Measurements from ENCODE around the gene TAS1R3. TPM values are rescaled to one million over a fixed set of nuclear protein-coding genes. Genes with fewer than 3 reads are reported as not detected.

The TAS1R3 gene
- total and polyA plus RNA-seq, 10 of the 15 experiments (the other 5 are each of a cell fraction or from before 2014, with no cell fraction given), result 0.04 to 0.51 (median 0.08) TPM; not detected in 3

- H3K36me3 ChIP-seq (ENCODE audit: control insufficient read depth in 2 of 2, insufficient read depth in 2 of 2, low read length in 1 of 2), result peaks cover 0 to 2% of the 10 kb centered on the region in 2 experiments; a peak in 2 of 4 replicates
- H3K27ac ChIP-seq (ENCODE audit: control insufficient read depth, insufficient read depth), result no peak overlapping the region
- SMC1A ChIA-PET (ENCODE audit: uncharacterized antibody, unreplicated experiment), result no interaction called here
- no peaks in the 10 kb centered on the region for H3K79me2 ChIP-seq (ENCODE audit: control insufficient read depth, insufficient read depth, low read length)
- BruUV-seq (replicated peaks), result no TSS peak
- no peak overlapping the region for H3K4me3 ChIP-seq
- TF ChIP-seq EED (IDR thresholded peaks at IDR 0.05; ENCODE audit: low read depth), result no peak
- TF ChIP-seq ZNF24 (IDR thresholded peaks at IDR 0.05), result no peak
- TF ChIP-seq IKZF1 (conservative IDR thresholded peaks at IDR 0.05), result no peak
- 0 out of 2 replicates have a peak, but pooled peaks have one; percentile 45 for TF ChIP-seq POLR2A (IDR thresholded peaks at IDR 0.05; ENCODE audit: low read depth, low read length)
- no peak for TF ChIP-seq CBX3 (IDR thresholded peaks at IDR 0.05; ENCODE audit: borderline replicate concordance, low read depth)
- TF ChIP-seq DPF2 (IDR thresholded peaks at IDR 0.05), result no peak
- WGBS (ENCODE audit: insufficient coverage, insufficient replicate concordance, low lambda C conversion rate, missing lambda C conversion rate), result 88% methylated on average over 36 of the region's 36 CpGs
- ATAC-seq (no peak), FAIRE-seq (no peak), DNase-seq (ENCODE audit: low read depth, low spot score) (no peak)
- intact Hi-C loops (cut with micrococcal nuclease; ENCODE audit: unreplicated experiment) (no loop called here), in situ Hi-C loops (cut with MboI) (no loop called here)
- H2AFZ ChIP-seq (ENCODE audit: control insufficient read depth, low read depth, low read length), result no peak overlapping the region
- no peak overlapping the region for H3K4me2 ChIP-seq (ENCODE audit: control insufficient read depth, insufficient read depth)
- CTCF ChIA-PET, result no interaction called here
- POLR2A ChIA-PET, result no interaction called here
- no peaks in the 10 kb centered on the region for H3K27me3 ChIP-seq (replicated peaks in 1 of 2; ENCODE audit: control insufficient read depth in 2 of 2, insufficient read depth in 2 of 2, low read length in 1 of 2)
- no peaks in the 10 kb centered on the region for H4K20me1 ChIP-seq (ENCODE audit: control insufficient read depth, insufficient read depth)
- H3K9me3 ChIP-seq (replicated peaks; ENCODE audit: control insufficient read depth, insufficient read depth, low read length), result no peaks in the 10 kb centered on the region
- H3K9ac ChIP-seq (ENCODE audit: control insufficient read depth, insufficient read depth, low read length), result no peak overlapping the region
- RAD21 ChIA-PET (ENCODE audit: unreplicated experiment), result no interaction called here
- H3K4me1 ChIP-seq (ENCODE audit: control insufficient read depth, insufficient read depth, low read length), result no peaks in the 10 kb centered on the region
These were observed 2.6 kb downstream of the TAS1R3 start for GRCh38 chr1:1333551-1334241.

GRCh38 chr1:1334835-1335234 lies 3.8 kb downstream of the TAS1R3 start:
- TF ChIP-seq NR2F1 (conservative IDR thresholded peaks at IDR 0.05) (no peak), REST (IDR thresholded peaks at IDR 0.05; ENCODE audit: low read depth, low read length) (peak; percentile 86)
- H3K36me3 ChIP-seq (ENCODE audit: control insufficient read depth in 2 of 2, insufficient read depth in 2 of 2, low read length in 1 of 2), result peaks cover 0 to 2% of the 10 kb centered on the region in 2 experiments; a peak in 2 of 4 replicates
- RAD21 ChIA-PET (ENCODE audit: unreplicated experiment), result no interaction called here
- H3K27me3 ChIP-seq (replicated peaks in 1 of 2; ENCODE audit: control insufficient read depth in 2 of 2, insufficient read depth in 2 of 2, low read length in 1 of 2), result no peaks in the 10 kb centered on the region
- H4K20me1 ChIP-seq (ENCODE audit: control insufficient read depth, insufficient read depth), result no peaks in the 10 kb centered on the region
- POLR2A ChIA-PET, result no interaction called here
- SMC1A ChIA-PET (ENCODE audit: uncharacterized antibody, unreplicated experiment), result no interaction called here
- H3K4me1 ChIP-seq (ENCODE audit: control insufficient read depth, insufficient read depth, low read length), result no peaks in the 10 kb centered on the region
- in situ Hi-C loops (cut with MboI), result no loop called here
- DNase-seq (ENCODE audit: low read depth, low spot score) (no peak), ATAC-seq (no peak), FAIRE-seq (no peak)
- no peaks in the 10 kb centered on the region for H3K79me2 ChIP-seq (ENCODE audit: control insufficient read depth, insufficient read depth, low read length)
- no peaks in the 10 kb centered on the region for H3K9me3 ChIP-seq (replicated peaks; ENCODE audit: control insufficient read depth, insufficient read depth, low read length)
- WGBS (ENCODE audit: insufficient coverage, insufficient replicate concordance, low lambda C conversion rate, missing lambda C conversion rate), result 97% methylated on average over 9 of the region's 11 CpGs
- H3K4me3 ChIP-seq, result no peak overlapping the region
- H3K9ac ChIP-seq (ENCODE audit: control insufficient read depth, insufficient read depth, low read length), result no peak overlapping the region
- CTCF ChIA-PET, result no interaction called here
- H3K27ac ChIP-seq (ENCODE audit: control insufficient read depth, insufficient read depth), result no peak overlapping the region
- H2AFZ ChIP-seq (ENCODE audit: control insufficient read depth, low read depth, low read length), result no peak overlapping the region
- BruUV-seq (replicated peaks), result no TSS peak
- intact Hi-C loops (cut with micrococcal nuclease; ENCODE audit: unreplicated experiment), result no loop called here
- H3K4me2 ChIP-seq (ENCODE audit: control insufficient read depth, insufficient read depth), result no peak overlapping the region

Measured in GM12878 (cell line).